Skin of body (tissue), 2 donors: ENCODE results near the gene GLYATL1. TPM values are rescaled to one million over a fixed set of nuclear protein-coding genes. Genes with fewer than 3 reads are reported as not detected.

Experiments used
- DNase-seq: peaks from one replicate; lab custom pipeline; 2025; lab: John Stamatoyannopoulos, UW
- total RNA-seq: library from RNA; depleted of rRNA; stranded (reverse); fragments of >200 nt; gene quantifications from one replicate; pipeline ENCODE4 v1.2.3, GENCODE V29; 2014

Gene GLYATL1
- 0.79 TPM for total RNA-seq

- no peak for DNase-seq
Measured at GRCh38 chr11:58939277-58939676, at the start of gene GLYATL1. TSS of gene GLYATL1 (plus strand) at chr11:58939488. CDS start at chr11:58947088, 7,600 bp downstream.

GRCh38 chr11:58893899-58894298, 45.4 kb upstream of the GLYATL1 start:
- no peak for DNase-seq

GRCh38 chr11:58898106-58898505, 41.2 kb upstream of the GLYATL1 start:
- DNase-seq = peak; percentile 59

GRCh38 chr11:58900479-58901420, 38.5 kb upstream of the GLYATL1 start:
- DNase-seq = peak; percentile 26

GRCh38 chr11:58902881-58903280, 36.4 kb upstream of the GLYATL1 start:
- DNase-seq = no peak

GRCh38 chr11:58905011-58905720, 34.1 kb upstream of the GLYATL1 start:
- peak; percentile 47 for DNase-seq

- DNase-seq = peak; percentile 86
Measured at GRCh38 chr11:58905721-58906547, 33.4 kb upstream of the GLYATL1 start.

- DNase-seq = no peak
Measured at GRCh38 chr11:58907780-58908179, 31.5 kb upstream of the GLYATL1 start.

- DNase-seq = no peak
Measured at GRCh38 chr11:58912124-58912523, 27.2 kb upstream of the GLYATL1 start.

GRCh38 chr11:58913685-58914084, 25.6 kb upstream of the GLYATL1 start:
- DNase-seq = no peak

GRCh38 chr11:58914821-58915543, 24.3 kb upstream of the GLYATL1 start:
- no peak for DNase-seq

- no peak for DNase-seq
Measured at GRCh38 chr11:58916637-58917036, 22.7 kb upstream of the GLYATL1 start.

GRCh38 chr11:58917159-58917783, 22.0 kb upstream of the GLYATL1 start:
- DNase-seq = no peak

GRCh38 chr11:58919561-58919960, 19.7 kb upstream of the GLYATL1 start:
- no peak for DNase-seq

GRCh38 chr11:58919980-58920379, 19.3 kb upstream of the GLYATL1 start:
- no peak for DNase-seq

GRCh38 chr11:58921778-58922390, 17.4 kb upstream of the GLYATL1 start:
- no peak for DNase-seq

GRCh38 chr11:58922479-58922878, 16.8 kb upstream of the GLYATL1 start:
- DNase-seq = no peak

GRCh38 chr11:58923300-58923788, 15.9 kb upstream of the GLYATL1 start:
- no peak for DNase-seq

GRCh38 chr11:58924230-58924629, 15.1 kb upstream of the GLYATL1 start:
- no peak for DNase-seq

GRCh38 chr11:58926251-58926650, 13.0 kb upstream of the GLYATL1 start:
- no peak for DNase-seq
